GM12878 (cell line): ENCODE results near the gene GSTA4.

Source experiments
- CREB1 ChIP-seq: IDR thresholded peaks from 2 replicates; pipeline ENCODE4 v1.6.1; 2012; ENCODE audit warnings: low read depth, mild to moderate bottlenecking, inconsistent platforms
- E2F4 ChIP-seq: IDR thresholded peaks from 2 replicates; pipeline ENCODE4 v1.6.1; 2012; ENCODE audit warnings: low read depth, low read length, improper control_type of control experiment
- E2F8 ChIP-seq: fragments of 450-650 bp; IDR thresholded peaks from 2 replicates; pipeline ENCODE4 v1.6.1; 2018; ENCODE audit warnings: mild to moderate bottlenecking, low read depth, moderate library complexity; ENCODE audit not compliant: partially characterized antibody
- EP300 ChIP-seq, 2 experiments: fragments of 150-350 bp in 1 of 2; IDR thresholded peaks; 2 replicates each; pipeline ENCODE4 v1.6.1; 2011 to 2012; ENCODE audit warnings: low read depth in 2 of 2, low read length in 2 of 2, borderline replicate concordance in 1 of 2, improper control_type of control experiment in 1 of 2, inconsistent platforms in 1 of 2; ENCODE audit not compliant: control insufficient read depth in 1 of 2
- MYC ChIP-seq: IDR thresholded peaks from 2 replicates; pipeline ENCODE4 v1.6.1; 2011; ENCODE audit warnings: mild to moderate bottlenecking, low read length, moderate library complexity, inconsistent platforms; ENCODE audit not compliant: insufficient read depth, insufficient replicate concordance, insufficient read length, severe bottlenecking
- POLR2A ChIP-seq: IDR thresholded peaks from 2 replicates; pipeline ENCODE4 v1.6.1; 2011; ENCODE audit warnings: low read depth, mild to moderate bottlenecking, low read length
- TBL1XR1 ChIP-seq: IDR thresholded peaks from 2 replicates; pipeline ENCODE4 v1.6.1; 2012; ENCODE audit warnings: low read depth, low read length, improper control_type of control experiment

DNA sequence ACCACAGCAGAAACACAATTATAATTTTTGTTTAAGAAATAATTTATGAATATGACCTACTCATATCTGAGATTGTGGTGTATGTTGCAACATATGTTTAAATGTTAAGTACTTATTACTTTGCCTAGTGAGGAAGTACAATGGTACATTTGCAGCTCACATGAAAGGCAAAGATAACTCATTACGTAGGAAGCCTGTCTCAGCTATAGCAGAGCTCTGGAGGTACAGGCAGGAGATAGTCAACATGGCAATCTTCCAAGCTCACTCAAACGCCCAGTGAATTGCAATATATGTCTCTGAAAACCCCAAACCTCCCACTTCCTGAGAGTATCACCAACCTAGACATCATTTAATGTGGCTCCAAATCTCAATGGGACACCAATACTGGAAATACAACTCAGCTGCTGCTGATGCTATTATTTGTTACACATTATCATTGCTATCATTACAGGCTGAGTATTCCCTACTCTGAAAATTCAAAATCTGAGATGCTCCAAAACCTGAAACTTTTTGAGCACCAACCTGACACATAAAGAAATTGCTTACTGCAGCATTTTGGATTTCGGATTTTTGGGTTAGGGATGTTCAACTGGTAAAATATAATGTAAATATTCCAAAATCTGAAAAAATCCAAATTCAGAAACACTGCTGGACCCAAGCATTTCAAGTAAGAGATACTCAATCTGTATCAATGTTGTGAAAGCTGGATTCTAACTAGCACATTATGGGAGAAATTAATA is 25.1 kb upstream of the GSTA4 start:
- no peak for TF ChIP-seq TBL1XR1
- no peak for TF ChIP-seq CREB1
- TF ChIP-seq EP300 (IDR thresholded peaks at IDR 0.05; ENCODE audit: borderline replicate concordance in 1 of 2, control insufficient read depth in 1 of 2, low read depth in 2 of 2, low read length in 2 of 2): no peak
- no peak for TF ChIP-seq POLR2A
- TF ChIP-seq MYC: no peak
- TF ChIP-seq E2F8: no peak
- TF ChIP-seq E2F4: no peak
